Adrenal gland (tissue), 12 donors: Measurements from ENCODE around the gene UBR1. TPM values are rescaled to one million over a fixed set of nuclear protein-coding genes. Genes with fewer than 3 reads are reported as not detected.

Experiments used
- DNase-seq, 7 donors: peaks; one replicate each; pipeline ENCODE4 v3.0.0-alpha.2; 2019 to 2020
- H3K27ac ChIP-seq, 5 donors: fragments of 200-600 bp; sonication (generic) in 4 of 5; 1 replicate in 3 of 5; 2 replicates in 2 of 5; pipeline versions ENCODE4 v1.5.1 to v1.8.0; 2016 to 2020; ENCODE audit warnings: mild to moderate bottlenecking in 1 of 5
- H3K27me3 ChIP-seq: fragments of 200-600 bp; 2 replicates; pipeline ENCODE4 v1.8.0; 2021
- H3K36me3 ChIP-seq, 2 donors: fragments of 200-600 bp; replicated peaks in 1 of 2; 1 replicate in 1 of 2; 2 replicates in 1 of 2; pipeline versions ENCODE4 v1.5.1 to v1.8.0; 2018 to 2022
- H3K4me1 ChIP-seq, 2 donors: fragments of 200-600 bp; replicated peaks in 1 of 2; 1 replicate in 1 of 2; 2 replicates in 1 of 2; pipeline versions ENCODE4 v1.5.1 to v1.8.0; 2018 to 2021
- H3K4me3 ChIP-seq, 4 donors: fragments of 200-600 bp; sonication (generic) in 3 of 4; one replicate each; pipeline ENCODE4 v1.5.1; 2016 to 2018
- H3K9me3 ChIP-seq, 3 donors: fragments of 200-600 bp; sonication (generic) in 1 of 3; replicated peaks in 1 of 3; 1 replicate in 2 of 3; 2 replicates in 1 of 3; pipeline versions ENCODE4 v1.5.1 to v1.8.0; 2016 to 2021
- CTCF ChIP-seq, 6 experiments: fragments of 450-650 bp in 4 of 6; fragments of 200-600 bp in 2 of 6; sonication (generic) in 1 of 6; IDR thresholded peaks; 1 replicate in 5 of 6; 2 replicates in 1 of 6; pipeline versions ENCODE4 v1.5.1 to v1.8.0; 2016 to 2021; ENCODE audit warnings: antibody characterized with exemption in 6 of 6, mild to moderate bottlenecking in 2 of 6, moderate library complexity in 1 of 6
- POLR2A ChIP-seq, 2 donors: fragments of 450-650 bp; IDR thresholded peaks; one replicate each; pipeline ENCODE4 v1.6.1; 2017; ENCODE audit warnings: antibody characterized with exemption in 2 of 2, mild to moderate bottlenecking in 2 of 2, moderate library complexity in 1 of 2
- WGBS, 4 donors: extraction: QIAGEN DNeasy Blood & Tissue Kit in 2 of 4; methylation state at CpG; one replicate each; pipeline versions ENCODE4 v1.1.5 to v1.1.7; 2013 to 2017; 5-methylcytosine and 5-hydroxymethylcytosine counted together
- intact Hi-C, 2 donors: fragments of 100-400 bp; cut with DNase I; formaldehyde crosslinking; loops; one replicate each; pipeline versions ENCODE4 v1.14.1 to v1.15.0; 2022 to 2023
- polyA plus RNA-seq, 3 donors: library from polyadenylated mRNA; stranded (reverse); fragments of 200-250 nt in 2 of 3; fragments of 350-450 nt in 1 of 3; fragmentation: Illumina TruSeq in 1 of 3; extraction: RNeasy Lipid Tissue Mini Kit (QIAGEN cat#74804) in 1 of 3; gene quantifications; one replicate each; pipeline ENCODE4 v1.2.3, GENCODE V29; 2013 to 2014
- total RNA-seq, 9 donors: library from RNA; depleted of rRNA in 4 of 9; stranded (reverse); fragments of >200 nt in 4 of 9; fragments of 120-200 nt in 1 of 9; fragmentation: NEBNext Ultra II Directional in 1 of 9; extraction: Animal tissue kit (Norgen Biotek cat#: 25700) in 1 of 9; gene quantifications; one replicate each; pipeline versions ENCODE4 v1.1.0 to v1.2.4, GENCODE V29; 2013 to 2023
- donor health status: healthy with polysubstance abuse.
- donor health status: Bipolar disorder and iron deficiency.
- donor health status: DM: yes; HTN: yes; CAD: no.
- donor health status: DM: no; HTN: no; CAD: no.
- donor health status: DM: no; HTN: no; CAD: no.
- donor health status: DM: yes; HTN: yes; CAD: no.

Gene UBR1
- total and polyA plus RNA-seq, 12 donors = 3.9 to 37.9 (median 21.6) TPM

GRCh38 chr15:43143203-43143941 lies 37.5 kb upstream of the UBR1 start:
- Histone ChIP-seq H3K27ac (no peak overlapping the region), H3K27me3 (no peaks in the 10 kb centered on the region), H3K36me3 (peaks cover 0 to 30% of the 10 kb centered on the region in 2 donors), H3K4me1 (no peaks in the 10 kb centered on the region), H3K4me3 (no peak overlapping the region), H3K9me3 (no peaks in the 10 kb centered on the region)
- intact Hi-C loops = no loop called here
- no peak for TF ChIP-seq POLR2A (IDR thresholded peaks at IDR 0.05)
- no peak for TF ChIP-seq CTCF (IDR thresholded peaks at IDR 0.05)
- WGBS, 4 donors = 82 to 90% (median 87%) methylated on average over 4 of the region's 4 CpGs
- DNase-seq = no peak

- Histone ChIP-seq H3K4me1 (peaks cover 5 to 22% of the 10 kb centered on the region in 2 donors), H3K27ac (no peak overlapping the region), H3K27me3 (no peaks in the 10 kb centered on the region), H3K4me3 (no peak overlapping the region), H3K9me3 (no peaks in the 10 kb centered on the region), H3K36me3 (peaks cover 0 to 27% of the 10 kb centered on the region in 2 donors)
- 90 to 98% (median 93%) methylated on average over 3 of the region's 3 CpGs for WGBS, 4 donors
- intact Hi-C loops = no loop called here
- TF ChIP-seq CTCF (IDR thresholded peaks at IDR 0.05) (no peak), POLR2A (IDR thresholded peaks at IDR 0.05) (no peak)
- no peak for DNase-seq
These were observed 29.5 kb upstream of the UBR1 start for GRCh38 chr15:43135351-43135750.

GRCh38 chr15:43134157-43134635 lies 28.4 kb upstream of the UBR1 start:
- Histone ChIP-seq H3K4me3 (peak overlapping the region; percentile 46 to 99 (median 92)), H3K36me3 (peaks cover 0 to 15% of the 10 kb centered on the region in 2 donors), H3K27me3 (no peaks in the 10 kb centered on the region), H3K9me3 (no peaks in the 10 kb centered on the region), H3K4me1 (peaks cover 5 to 22% of the 10 kb centered on the region in 2 donors), H3K27ac (peak overlapping the region in 4 of 5 donors; percentile 41 to 93 (median 84))
- 11 to 19% (median 14%) methylated on average over 2 to 12 of the region's 12 CpGs for WGBS, 4 donors
- DNase-seq = no peak
- no peak for TF ChIP-seq POLR2A (IDR thresholded peaks at IDR 0.05)
- TF ChIP-seq CTCF (IDR thresholded peaks at IDR 0.05) = no peak
- intact Hi-C loops = no loop called here

- intact Hi-C loops = no loop called here
- WGBS, 4 donors = 0% methylated on average over 12 to 66 of the region's 66 CpGs
- peak within 1 kb of the TSS; percentile 46 to 99 (median 92) for H3K4me3 ChIP-seq
- DNase-seq = peak; percentile 84 to 95 (median 89)
- no peaks in the 10 kb centered on the region for H3K27me3 ChIP-seq
- H3K36me3 ChIP-seq = peaks cover 0 to 10% of the 10 kb centered on the region in 2 donors
- peak within 1 kb of the TSS in 4 of 5 donors; percentile 41 to 93 (median 84) for H3K27ac ChIP-seq
- peaks cover 5 to 22% of the 10 kb centered on the region in 2 donors for H3K4me1 ChIP-seq
- H3K9me3 ChIP-seq = no peaks in the 10 kb centered on the region
- TF ChIP-seq CTCF (IDR thresholded peaks at IDR 0.05) = peak in 2 of 6 experiments; percentile 8 to 17
- peak; percentile 75 to 89 for TF ChIP-seq POLR2A (IDR thresholded peaks at IDR 0.05)
These were observed 27.8 kb upstream of the UBR1 start, which contains the start of gene TMEM62 for GRCh38 chr15:43133430-43134156. Gene TMEM62, plus strand, starts transcription at chr15:43133586. Its CDS starts 217 bp downstream, at chr15:43133803.
